LNCaP clone FGC (cell line): ENCODE data around the gene VWA5A.

ENCODE experiments used
- DNase-seq: peaks from one replicate; pipeline ENCODE4 v3.0.0-alpha.2; 2011; ENCODE audit warnings: low read depth
- H3K4me3 ChIP-seq: 2 replicates; pipeline ENCODE4 v1.5.1; 2011; ENCODE audit warnings: mild to moderate bottlenecking, low read depth, low read length, control low read depth
- CTCF ChIP-seq: IDR thresholded peaks from 2 replicates; pipeline ENCODE4 v1.5.1; 2012; ENCODE audit warnings: mild to moderate bottlenecking; ENCODE audit not compliant: control insufficient read depth, insufficient read depth; ENCODE audit errors: extremely low read depth

The VWA5A gene

DNA sequence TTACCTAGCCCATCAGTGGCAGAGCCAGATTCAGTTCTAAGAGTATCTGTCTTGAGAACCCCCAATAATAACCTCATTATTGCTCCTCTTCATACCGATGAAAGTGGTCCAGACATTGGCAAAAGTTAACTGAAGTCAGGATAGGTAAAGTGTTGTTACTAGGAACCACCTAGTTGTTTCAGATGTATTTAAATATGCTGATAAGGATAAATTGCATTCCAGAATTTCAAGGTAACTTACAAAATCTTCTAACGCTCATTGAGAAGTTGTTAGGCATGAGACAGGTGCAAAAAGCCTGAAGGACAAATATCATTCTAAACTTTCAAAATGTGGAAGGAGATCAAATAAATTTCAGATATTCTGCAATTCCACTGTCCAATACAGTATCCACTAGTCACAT, 27.8 kb downstream of the VWA5A start:
- H3K4me3 ChIP-seq, result no peak overlapping the region
- DNase-seq, result no peak
- TF ChIP-seq CTCF, result no peak

DNA sequence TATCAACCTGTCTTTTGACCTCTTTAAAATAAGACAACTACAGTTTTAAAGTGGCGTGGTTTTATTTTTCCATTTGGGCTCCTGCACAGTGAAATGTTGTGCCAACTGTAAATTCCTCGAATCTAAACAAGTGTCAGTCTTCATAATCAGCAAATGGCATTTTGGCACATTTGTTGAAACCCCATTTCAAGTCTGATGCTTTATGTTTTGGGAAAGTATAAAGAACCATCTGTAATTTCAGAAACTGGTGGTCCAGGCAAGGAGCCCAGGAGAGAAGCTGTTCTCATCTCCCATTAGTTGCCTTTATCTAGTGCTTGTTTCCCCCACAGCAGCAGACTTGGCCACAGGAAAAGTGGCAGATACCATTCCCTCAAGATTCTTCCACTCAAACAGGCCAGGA, 32.7 kb downstream of the VWA5A start:
- TF ChIP-seq CTCF, result no peak
- no peak overlapping the region for H3K4me3 ChIP-seq
- DNase-seq, result no peak

- no peak for DNase-seq
Measured at GRCh38 chr11:124150684-124151083, 35.4 kb downstream of the VWA5A start.

DNA sequence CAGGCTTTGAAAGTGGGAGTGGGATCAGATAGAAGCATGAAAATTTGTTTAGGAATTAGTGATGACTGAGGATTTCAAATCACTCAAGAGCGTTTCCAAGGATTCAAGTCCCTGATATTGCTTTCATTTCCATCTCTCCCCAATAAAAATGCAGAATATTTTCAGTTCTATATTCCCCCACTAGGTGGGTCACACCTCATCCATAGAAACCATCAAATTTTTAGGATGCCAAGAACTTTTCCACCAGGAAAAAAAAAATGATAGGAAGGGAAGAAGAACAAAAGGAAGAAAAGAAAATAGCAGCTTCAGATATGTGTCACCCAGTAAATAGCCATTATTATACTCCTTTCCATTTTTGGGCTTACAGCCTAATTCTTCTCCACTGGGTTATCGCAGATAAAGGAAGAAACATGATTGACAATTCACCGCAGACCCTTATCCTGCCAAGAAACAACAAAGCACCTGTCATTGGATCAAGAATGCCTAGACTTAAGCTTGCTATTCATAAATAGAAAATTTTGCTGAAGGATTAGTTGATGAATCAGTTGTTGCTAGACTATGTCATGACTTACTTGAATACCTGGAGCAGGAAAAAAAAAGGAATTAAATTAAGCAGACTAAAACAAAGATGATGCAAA, 37.6 kb downstream of the VWA5A start:
- peak; percentile 10; the same call in 1 of the 2 replicates for TF ChIP-seq CTCF
- no peak overlapping the region for H3K4me3 ChIP-seq
- no peak for DNase-seq

More at GRCh38 chr11:124150684-124151083, 35.4 kb downstream of the VWA5A start:
- no peak overlapping the region for H3K4me3 ChIP-seq
- no peak for TF ChIP-seq CTCF

DNA sequence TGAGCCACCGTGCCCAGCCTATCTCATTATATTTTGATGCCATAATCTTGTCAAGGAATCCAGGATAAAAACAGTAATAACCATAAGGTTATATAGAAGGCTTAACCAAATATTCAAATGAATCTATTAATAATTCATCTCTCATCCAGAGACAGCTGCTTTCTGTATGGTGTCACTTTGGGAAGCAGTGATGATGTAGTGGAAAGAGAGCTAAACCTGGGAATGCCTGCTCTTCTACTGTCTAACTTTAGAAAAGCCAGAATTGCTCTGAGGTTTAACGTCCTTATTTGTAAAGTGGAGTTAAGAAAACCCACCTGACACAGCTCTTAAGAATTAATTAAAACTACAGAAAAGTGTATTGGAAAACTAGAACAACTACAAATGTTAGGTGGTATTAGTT, 38.6 kb downstream of the VWA5A start:
- no peak overlapping the region for H3K4me3 ChIP-seq
- no peak for TF ChIP-seq CTCF
- no peak for DNase-seq

DNA sequence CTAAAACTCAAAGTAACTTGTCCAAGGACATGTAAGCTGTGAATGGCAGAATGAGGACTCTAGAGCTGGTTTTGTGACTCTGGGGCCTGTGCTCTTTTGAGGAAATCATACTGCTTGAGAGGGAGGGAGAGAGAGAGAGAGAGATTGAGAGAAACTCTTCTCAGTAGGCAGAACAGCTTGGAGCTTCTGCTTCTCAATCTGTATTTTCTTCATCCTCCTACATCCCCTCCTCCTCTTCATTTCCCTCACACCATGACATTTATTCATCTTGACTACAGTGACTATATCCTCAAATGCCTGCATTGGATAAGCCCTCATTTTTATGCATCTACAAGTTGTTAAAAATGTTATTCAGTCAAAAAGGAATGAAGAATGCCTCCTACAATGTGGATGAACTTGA, 44.2 kb downstream of the VWA5A start:
- TF ChIP-seq CTCF, result no peak
- no peak overlapping the region for H3K4me3 ChIP-seq
- DNase-seq, result no peak

GRCh38 chr11:124160986-124161385, 45.7 kb downstream of the VWA5A start:
- no peak for TF ChIP-seq CTCF
- no peak for DNase-seq
- H3K4me3 ChIP-seq, result no peak overlapping the region
